ENCODE data around the gene SEMA4C.
A peak's percentile ranks its signal among the peaks of the same experiment; 100 is the strongest.

SEMA4C gene

DNA sequence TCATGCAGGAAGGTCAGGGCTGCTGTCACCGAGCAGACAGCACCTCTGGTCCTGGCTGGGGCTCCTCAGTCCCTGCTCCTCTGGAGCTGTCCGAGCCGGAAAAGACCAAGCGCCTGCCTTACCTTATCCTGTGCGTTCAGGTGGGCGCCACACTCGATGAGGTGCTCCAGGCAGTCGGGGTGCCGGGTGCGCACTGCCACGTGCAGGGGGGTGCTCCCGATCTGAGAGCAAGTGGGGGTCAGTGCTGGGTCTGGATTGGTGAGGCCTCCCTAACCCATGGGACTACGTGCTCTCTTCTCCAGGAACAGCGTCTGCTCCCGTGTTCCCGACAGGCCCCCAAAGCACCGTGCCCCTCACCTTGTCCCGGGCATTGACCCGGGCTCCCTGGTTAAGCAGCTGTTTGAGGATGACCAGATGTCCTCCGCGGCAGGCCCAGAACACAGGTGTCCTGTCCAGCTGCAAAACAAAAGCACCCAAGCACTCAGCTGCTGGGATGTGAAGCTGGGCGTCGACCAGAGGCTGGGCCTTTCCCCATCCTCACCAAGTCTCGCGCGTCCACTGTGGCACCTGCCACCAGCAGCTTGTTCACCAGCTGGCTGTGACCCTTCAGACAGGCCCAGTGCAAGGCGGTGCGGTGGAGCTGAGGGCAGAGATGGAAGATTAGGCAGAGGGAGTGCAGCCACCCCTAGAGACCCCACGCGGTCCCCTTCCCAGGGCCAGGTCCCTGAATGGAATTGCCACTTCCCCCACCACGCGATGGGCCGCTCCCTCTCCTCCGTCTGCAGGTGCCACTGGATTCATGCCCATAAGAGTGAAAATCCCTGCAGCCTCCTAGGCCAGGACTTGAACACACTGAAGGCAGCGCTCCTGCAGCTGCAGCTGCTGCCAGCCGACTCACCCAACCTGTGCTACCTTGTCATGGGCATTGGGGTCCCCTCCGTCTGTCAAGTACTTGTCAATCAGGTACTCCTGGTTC, 29.7 kb downstream of the SEMA4C start:
- no peak for DNase-seq

GRCh38 chr2:96839293-96839874, 30.5 kb downstream of the SEMA4C start:
- peak; percentile 56 for DNase-seq

- DNase-seq: no peak
Measured at GRCh38 chr2:96838345-96839292, 31.3 kb downstream of the SEMA4C start.

DNA sequence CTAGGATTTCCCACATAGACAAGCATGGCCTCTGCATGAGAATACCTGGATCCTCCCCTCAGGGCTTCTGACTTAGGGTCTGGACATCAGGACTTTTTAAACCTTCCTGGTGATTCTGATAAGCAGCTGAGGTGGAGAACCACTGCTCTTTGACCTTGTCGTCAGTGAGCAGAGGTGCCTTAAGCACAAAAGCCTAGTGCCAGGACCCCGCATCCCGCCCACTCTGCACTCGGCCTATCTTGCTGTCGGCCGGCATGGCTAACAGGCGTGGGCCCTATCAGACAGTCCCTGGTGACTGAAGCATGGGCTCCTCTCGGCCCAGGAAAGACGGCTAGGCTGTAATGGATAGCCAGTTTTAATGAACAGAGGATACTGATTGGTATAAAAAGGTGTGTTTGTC, 32.3 kb downstream of the SEMA4C start:
- DNase-seq: no peak

DNA sequence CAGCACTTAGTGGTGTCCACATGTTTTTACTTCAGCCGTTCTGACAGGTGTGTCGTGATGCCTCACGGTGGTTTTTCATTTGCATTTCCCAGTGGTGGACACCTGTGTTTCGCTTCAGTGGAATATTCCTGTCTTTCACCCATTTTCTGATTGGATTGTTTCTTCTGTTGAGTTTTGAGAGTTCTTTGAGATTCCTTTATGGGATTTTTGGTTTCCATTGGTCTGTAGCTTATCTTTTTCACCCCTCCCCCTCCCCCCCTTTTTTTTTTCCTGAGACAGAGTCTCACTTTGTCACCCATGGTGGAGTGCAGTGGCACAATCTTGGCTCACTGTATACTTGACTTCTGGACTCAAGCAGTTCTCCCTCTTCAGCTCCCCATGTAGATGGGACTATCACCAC, 34.0 kb downstream of the SEMA4C start:
- DNase-seq: no peak

- DNase-seq: no peak
Measured at GRCh38 chr2:96832754-96833507, 36.9 kb downstream of the SEMA4C start.

DNA sequence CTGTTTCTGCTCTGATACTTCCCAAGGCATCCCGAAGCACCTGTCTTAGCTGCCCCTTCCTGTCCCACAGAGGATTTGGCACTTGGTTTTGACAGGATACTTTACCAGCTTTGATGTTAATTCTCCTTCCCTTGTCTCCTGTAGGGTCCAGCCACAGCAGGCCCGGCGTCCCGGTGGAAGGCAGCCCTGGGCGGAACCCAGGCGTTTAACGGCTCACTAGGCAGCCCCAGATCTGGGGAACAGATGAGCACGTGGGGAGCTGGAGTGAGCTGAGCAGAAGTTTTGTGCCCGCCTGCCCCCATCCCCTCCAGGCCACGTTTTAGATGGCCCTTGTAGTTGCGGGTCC, 37.5 kb downstream of the SEMA4C start:
- no peak for DNase-seq

DNA sequence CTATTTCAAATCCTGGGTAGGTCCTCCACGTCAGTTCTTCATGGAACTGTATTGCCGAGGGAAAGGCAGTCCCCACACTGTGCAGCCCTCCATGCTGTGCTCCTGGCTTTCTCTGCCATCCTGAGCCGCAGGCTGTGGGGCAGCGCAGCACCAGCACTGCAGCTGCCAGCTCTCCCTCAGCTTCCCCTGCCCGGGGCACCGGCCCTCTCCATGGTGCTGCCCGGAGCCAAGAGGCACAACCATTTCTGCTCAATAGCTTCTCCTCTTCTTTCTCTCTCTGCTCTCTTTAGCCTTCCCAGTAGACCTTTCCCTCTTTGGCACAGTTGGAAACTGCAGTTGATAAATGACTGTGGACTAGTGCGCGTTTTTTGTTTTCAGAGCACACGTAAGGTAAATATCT, 38.2 kb downstream of the SEMA4C start:
- DNase-seq: no peak

DNA sequence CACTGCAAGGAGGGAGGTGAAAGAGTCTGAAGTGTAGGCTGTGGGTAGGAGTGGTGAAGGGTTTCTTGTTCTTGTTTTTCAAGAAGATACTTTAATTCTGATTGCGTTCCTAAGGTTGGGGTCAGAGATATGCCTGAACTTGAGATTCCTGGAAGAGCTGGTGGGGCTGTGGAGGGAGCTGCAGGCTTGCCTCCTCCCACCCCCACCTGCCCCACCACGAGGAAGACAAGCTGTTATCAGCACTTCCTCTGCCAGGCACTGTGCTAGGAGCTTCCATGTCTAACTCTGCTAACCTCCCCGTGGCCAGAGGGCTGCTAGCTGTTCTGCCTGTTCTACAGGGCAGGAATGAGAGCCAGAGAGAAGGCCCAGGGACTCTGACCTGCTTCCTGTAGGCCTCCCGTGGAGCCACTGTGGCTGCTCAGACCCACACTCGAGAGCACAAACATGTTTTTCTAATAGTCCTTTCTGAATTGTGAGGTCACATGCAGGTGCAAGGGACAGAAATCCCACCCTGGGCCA, 39.8 kb downstream of the SEMA4C start:
- no peak for DNase-seq

- DNase-seq: no peak
Measured at GRCh38 chr2:96828874-96829273, 41.0 kb downstream of the SEMA4C start.

DNA sequence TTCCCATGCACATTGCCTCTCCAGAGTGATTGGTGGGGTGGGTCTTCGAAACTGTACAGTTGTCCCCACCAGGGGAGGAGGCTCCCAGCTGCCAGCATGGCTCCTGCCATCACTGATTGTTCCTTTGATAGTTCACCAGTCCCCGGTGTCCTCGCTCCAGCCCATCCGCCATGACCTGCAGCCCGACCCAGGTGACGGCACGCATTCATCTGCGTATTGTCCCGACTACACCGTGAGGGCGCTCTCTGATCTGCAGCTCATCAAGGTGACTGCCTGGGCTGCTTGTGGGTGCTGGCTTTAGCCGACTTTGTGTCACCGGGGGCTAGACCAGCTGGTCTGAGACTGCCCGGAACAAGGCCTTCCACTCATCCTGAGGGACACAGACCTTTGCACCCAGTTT, 41.4 kb downstream of the SEMA4C start:
- no peak for DNase-seq

DNA sequence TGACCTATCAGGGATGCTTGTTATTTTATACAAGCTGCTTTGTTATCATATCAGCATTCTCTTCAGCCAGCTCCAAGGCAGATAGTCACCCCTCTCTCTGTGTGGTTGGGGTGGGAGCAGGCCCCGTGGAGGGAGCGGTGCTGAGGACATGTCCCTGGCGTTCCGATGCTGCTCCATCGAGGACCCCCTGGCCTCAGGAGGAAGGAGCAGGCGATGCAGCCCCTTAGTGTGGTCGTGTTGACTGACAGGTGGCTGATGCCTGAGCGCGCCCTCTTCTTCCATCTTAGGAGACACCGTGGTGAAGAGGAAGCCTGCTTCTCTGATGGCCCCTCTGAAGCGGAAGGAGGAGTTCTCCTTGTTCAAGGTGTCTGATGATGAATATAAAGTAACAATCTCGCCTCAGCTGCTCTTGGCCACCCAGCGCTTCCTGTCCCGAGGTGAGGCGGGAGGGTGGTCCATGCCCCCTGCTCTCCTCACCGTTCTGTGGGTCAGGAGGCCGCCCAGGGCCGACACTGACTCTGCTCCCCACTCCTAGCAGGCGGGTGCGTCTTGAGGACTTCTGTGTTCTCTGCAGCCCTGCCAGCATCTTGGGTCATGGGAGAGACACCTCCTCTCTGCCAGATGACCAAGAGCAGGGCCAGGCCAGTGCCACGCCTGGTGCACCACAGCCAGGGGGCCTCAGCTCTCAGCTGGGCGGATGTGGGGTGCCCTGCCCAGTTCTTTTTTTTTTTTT, 43.2 kb downstream of the SEMA4C start:
- DNase-seq: no peak

DNA sequence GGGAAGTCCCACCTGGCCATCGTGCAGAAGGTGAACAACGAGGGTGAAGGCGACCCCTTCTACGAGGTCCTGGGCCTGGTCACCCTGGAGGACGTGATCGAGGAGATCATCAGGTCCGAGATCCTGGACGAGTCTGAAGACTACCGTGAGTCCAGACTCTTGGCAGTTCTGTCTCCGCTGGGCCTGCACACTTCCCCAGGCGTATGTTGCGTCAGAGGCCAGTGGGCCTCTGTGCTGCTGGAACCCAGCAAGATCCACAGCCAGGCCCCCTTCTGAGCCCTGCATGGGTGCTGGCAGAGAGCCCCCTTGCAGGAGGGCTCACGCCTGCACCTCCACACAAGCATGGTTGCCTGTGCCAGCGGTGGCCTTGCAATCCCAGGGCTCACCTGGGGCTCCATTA, 44.8 kb downstream of the SEMA4C start:
- no peak for DNase-seq

DNA sequence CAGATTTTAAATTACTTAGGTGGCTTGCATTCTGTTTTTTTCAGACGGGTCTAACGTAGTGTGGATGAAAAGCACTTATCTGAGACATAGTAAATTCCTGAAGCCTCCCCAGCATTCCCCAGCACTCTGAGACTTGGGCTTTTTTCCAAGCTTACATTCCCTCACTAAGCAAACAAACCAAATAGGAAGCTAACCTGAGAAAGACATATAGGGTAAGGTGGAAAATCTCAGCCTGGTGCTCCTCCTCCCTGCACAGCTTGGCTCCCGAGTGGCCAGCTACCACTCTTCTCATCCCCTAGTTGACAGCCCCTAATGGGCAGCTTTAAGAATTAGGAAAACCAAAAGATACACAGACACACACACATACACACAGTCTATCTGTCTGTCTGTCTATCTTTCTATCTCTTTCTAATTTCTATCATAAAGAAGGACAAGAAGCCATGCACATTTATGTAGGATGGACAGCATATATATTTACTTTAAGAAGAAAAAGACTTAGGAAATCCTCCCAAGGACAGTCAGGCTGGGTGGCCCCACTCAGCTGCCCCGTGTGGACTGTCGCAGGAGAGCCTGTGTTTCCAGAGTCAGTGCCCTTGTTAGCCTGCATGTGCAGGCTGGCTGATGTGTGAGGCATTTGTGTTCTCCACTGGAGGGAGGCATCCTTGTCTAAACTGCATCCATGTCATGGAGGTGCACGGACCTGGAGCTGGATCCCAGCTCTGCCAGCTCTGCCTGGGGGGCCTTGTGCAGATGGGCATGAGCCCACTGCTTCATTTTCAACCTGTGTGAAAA, 45.6 kb downstream of the SEMA4C start:
- no peak for DNase-seq

DNA sequence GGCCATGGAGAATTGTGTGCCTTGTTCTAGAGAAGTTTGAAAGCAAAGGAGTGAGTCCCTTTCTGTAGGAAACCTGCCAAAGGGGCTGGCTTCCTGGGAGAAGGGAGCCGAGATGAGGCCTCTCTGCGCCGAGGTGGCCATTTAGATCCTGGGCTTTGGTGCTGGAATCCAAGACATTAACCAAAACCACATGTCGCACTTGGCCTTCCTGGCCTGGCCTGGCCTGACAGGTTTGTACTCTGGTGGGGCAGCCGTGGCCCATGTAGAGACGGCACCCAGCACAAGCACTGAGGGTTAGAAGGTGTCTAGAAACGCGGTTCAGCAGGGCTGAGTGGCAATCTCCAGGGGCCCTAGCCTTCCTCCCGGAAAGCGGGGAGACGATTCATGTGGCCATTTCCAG, 46.7 kb downstream of the SEMA4C start:
- no peak for DNase-seq

DNA sequence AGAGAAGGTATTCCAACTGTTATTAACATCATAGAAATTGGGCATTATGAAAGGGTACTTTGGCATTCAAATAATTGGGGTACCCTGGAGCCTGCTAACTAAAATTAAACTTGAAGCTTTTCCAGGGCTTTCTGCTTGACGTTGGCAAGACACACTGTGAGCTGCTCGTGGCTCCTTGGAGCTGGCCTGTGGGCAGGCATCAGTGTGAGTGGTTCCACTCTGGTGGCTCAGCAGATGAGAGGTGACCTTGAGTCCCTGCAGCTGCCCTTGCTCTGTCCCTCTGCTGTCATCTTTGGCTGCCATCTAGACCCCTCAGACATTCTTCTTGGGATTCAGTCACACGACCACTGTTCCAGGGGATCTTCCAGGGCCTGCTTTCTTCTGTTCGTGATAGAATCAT, 47.1 kb downstream of the SEMA4C start:
- DNase-seq: no peak

DNA sequence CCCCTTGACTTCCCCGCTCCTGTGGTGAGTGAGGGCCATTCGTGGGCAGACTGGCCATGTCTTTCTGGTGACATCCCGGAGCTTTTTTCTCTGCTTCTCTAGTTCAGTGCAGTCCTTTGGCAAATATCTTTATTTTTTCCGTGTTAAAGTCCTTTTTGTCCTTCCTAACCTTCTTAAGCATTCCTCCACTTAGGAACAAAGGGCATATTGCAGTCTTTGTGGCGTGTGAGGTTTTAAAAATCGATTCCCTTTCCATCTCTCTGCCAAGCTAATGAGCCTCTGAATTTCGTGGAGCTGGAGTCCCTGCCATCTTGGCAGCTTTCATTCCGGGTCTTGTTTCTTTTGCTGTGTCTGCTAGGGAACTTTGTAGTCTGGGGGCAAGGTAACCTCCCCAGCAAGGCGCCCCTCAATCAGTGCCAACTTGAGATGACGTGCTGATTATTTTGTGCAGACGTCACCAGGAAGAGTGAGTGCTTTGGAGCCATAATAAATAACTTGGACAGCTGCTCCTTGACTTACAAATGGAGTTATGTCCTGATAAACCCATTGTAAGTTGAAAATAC, 48.7 kb downstream of the SEMA4C start:
- no peak for DNase-seq

GRCh38 chr2:96819876-96820511, 49.9 kb downstream of the SEMA4C start:
- no peak for DNase-seq

- no peak for DNase-seq
Measured at GRCh38 chr2:96819128-96819875, 50.6 kb downstream of the SEMA4C start.
